ENCODE measurements around the gene SLC35G6.

- TF ChIP-seq NFAT5 (CRISPR knock-in tag; IDR thresholded peaks at IDR 0.05) (no peak), POLR2A (IDR thresholded peaks at IDR 0.05; ENCODE audit: insufficient read depth in 1 of 2, low read depth in 2 of 2, low read length in 2 of 2) (peak in 1 of 2 experiments; percentile 46; a peak in 1 of 4 replicates), ARHGAP35 (CRISPR knock-in tag; IDR thresholded peaks at IDR 0.05; ENCODE audit: borderline replicate concordance) (no peak), CTCF (CRISPR knock-in tag; IDR thresholded peaks at IDR 0.05) (no peak), CREM (IDR thresholded peaks at IDR 0.05) (no peak), CREM (CRISPR knock-in tag; IDR thresholded peaks at IDR 0.05) (no peak), GABPA (IDR thresholded peaks at IDR 0.05; ENCODE audit: low read depth, low read length) (no peak), GABPA (CRISPR knock-in tag; IDR thresholded peaks at IDR 0.05; ENCODE audit: low read depth) (no peak), CEBPB (IDR thresholded peaks at IDR 0.05; ENCODE audit: borderline replicate concordance, low read depth, low read length) (no peak), SRSF9 (IDR thresholded peaks at IDR 0.05; ENCODE audit: borderline replicate concordance, insufficient read depth, low read depth, low read length, poor library complexity, severe bottlenecking) (no peak), TARDBP (CRISPR knock-in tag; IDR thresholded peaks at IDR 0.05) (peak; percentile 5; the same call in 1 of the 2 replicates), EP300 (IDR thresholded peaks at IDR 0.05; ENCODE audit: low read depth in 2 of 2, low read length in 2 of 2) (no peak), EP300 (CRISPR knock-in tag; IDR thresholded peaks at IDR 0.05; ENCODE audit: borderline replicate concordance) (no peak), ZNF572 (CRISPR knock-in tag; IDR thresholded peaks at IDR 0.05) (no peak), ZZZ3 (CRISPR knock-in tag; IDR thresholded peaks at IDR 0.05; ENCODE audit: borderline replicate concordance) (no peak)
- TF ChIP-seq, protein P1, sequence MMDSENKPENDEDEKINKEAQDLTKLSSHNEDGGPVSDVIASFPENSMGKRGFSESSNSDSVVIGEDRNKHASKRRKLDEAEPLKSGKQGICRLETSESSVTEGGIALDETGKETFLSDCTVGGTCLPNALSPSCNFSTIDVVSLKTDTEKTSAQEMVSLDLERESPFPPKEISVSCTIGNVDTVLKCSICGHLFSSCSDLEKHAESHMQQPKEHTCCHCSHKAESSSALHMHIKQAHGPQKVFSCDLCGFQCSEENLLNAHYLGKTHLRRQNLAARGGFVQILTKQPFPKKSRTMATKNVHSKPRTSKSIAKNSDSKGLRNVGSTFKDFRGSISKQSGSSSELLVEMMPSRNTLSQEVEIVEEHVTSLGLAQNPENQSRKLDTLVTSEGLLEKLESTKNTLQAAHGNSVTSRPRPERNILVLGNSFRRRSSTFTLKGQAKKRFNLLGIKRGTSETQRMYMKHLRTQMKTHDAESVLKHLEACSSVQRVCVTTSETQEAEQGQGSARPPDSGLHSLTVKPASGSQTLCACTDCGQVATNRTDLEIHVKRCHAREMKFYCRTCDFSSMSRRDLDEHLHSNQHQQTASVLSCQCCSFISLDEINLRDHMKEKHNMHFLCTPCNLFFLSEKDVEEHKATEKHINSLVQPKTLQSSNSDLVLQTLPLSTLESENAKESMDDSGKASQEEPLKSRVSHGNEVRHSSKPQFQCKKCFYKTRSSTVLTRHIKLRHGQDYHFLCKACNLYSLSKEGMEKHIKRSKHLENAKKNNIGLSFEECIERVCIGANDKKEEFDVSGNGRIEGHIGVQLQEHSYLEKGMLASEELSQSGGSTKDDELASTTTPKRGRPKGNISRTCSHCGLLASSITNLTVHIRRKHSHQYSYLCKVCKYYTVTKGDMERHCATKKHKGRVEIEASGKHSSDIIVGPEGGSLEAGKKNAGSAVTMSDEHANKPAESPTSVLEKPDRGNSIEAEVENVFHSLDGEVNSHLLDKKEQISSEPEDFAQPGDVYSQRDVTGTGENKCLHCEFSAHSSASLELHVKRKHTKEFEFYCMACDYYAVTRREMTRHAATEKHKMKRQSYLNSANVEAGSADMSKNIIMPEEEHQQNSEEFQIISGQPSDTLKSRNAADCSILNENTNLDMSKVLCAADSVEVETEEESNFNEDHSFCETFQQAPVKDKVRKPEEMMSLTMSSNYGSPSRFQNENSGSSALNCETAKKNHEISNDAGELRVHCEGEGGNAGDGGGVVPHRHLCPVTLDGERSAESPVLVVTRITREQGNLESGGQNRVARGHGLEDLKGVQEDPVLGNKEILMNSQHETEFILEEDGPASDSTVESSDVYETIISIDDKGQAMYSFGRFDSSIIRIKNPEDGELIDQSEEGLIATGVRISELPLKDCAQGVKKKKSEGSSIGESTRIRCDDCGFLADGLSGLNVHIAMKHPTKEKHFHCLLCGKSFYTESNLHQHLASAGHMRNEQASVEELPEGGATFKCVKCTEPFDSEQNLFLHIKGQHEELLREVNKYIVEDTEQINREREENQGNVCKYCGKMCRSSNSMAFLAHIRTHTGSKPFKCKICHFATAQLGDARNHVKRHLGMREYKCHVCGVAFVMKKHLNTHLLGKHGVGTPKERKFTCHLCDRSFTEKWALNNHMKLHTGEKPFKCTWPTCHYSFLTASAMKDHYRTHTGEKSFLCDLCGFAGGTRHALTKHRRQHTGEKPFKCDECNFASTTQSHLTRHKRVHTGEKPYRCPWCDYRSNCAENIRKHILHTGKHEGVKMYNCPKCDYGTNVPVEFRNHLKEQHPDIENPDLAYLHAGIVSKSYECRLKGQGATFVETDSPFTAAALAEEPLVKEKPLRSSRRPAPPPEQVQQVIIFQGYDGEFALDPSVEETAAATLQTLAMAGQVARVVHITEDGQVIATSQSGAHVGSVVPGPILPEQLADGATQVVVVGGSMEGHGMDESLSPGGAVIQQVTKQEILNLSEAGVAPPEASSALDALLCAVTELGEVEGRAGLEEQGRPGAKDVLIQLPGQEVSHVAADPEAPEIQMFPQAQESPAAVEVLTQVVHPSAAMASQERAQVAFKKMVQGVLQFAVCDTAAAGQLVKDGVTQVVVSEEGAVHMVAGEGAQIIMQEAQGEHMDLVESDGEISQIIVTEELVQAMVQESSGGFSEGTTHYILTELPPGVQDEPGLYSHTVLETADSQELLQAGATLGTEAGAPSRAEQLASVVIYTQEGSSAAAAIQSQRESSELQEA (CRISPR knock-in tag; IDR thresholded peaks at IDR 0.05; ENCODE audit: not compliant biosample characterization), result no peak
These were observed 3.6 kb upstream of the SLC35G6 start for GRCh38 chr17:7477392-7478275.

Measured in HepG2 (cell line).